DOHH2 (cell line): Measurements from ENCODE around the gene YLPM1.

Experiments used
- CTCF ChIP-seq: fragments of 200-600 bp; sonication (generic); IDR thresholded peaks from one replicate; pipeline ENCODE4 v1.5.1; 2014; ENCODE audit warnings: antibody characterized with exemption, mild to moderate bottlenecking, low read depth, low read length; ENCODE audit not compliant: poor library complexity, severe bottlenecking
- EZH2phosphoT487 ChIP-seq: fragments of 200-600 bp; sonication (generic); IDR thresholded peaks from 2 replicates; pipeline ENCODE4 v1.6.1; 2017; ENCODE audit warnings: borderline replicate concordance, mild to moderate bottlenecking, antibody characterized with exemption, low read length, moderate library complexity, mixed read lengths

- TF ChIP-seq EZH2phosphoT487 (no peak), CTCF (no peak)
Measured at GRCh38 chr14:74865156-74865555, 102.0 kb downstream of the YLPM1 start.
